SJCRH30 (cell line): ENCODE data around the gene LMO4. TPM values are rescaled to one million over a fixed set of nuclear protein-coding genes. Genes with fewer than 3 reads are reported as not detected.
A peak's percentile ranks its signal among the peaks of the same experiment; 100 is the strongest.

Experiments
- DNase-seq, 2 experiments: peaks; one replicate each; pipeline ENCODE4 v3.0.0-alpha.2; 2015 to 2020
- H3K27ac ChIP-seq: fragments of 250-450 bp; sonication (Bioruptor Pico); 2 replicates; pipeline ENCODE4 v1.5.1; 2020; ENCODE audit warnings: mild to moderate bottlenecking, moderate library complexity
- H3K27me3 ChIP-seq: fragments of 250-450 bp; sonication (Bioruptor Pico); 2 replicates; pipeline ENCODE4 v1.5.1; 2020; ENCODE audit warnings: mild to moderate bottlenecking, moderate library complexity
- H3K36me3 ChIP-seq: fragments of 250-450 bp; sonication (Bioruptor Pico); 2 replicates; pipeline ENCODE4 v1.5.1; 2020; ENCODE audit warnings: mild to moderate bottlenecking, moderate library complexity
- H3K4me1 ChIP-seq: fragments of 250-450 bp; sonication (Bioruptor Pico); 2 replicates; pipeline ENCODE4 v1.5.1; 2020; ENCODE audit warnings: mild to moderate bottlenecking, moderate library complexity
- H3K4me3 ChIP-seq: fragments of 250-450 bp; sonication (Bioruptor Pico); 2 replicates; pipeline ENCODE4 v1.5.1; 2020; ENCODE audit warnings: mild to moderate bottlenecking, moderate library complexity
- H3K9me3 ChIP-seq: fragments of 250-450 bp; sonication (Bioruptor Pico); replicated peaks from 2 replicates; pipeline ENCODE4 v1.5.1; 2020; ENCODE audit warnings: mild to moderate bottlenecking, moderate library complexity
- total RNA-seq: library from RNA; depleted of rRNA; stranded (reverse); fragments of >200 nt; shearing (Covaris generic); gene quantifications from 2 replicates; pipeline ENCODE4 v1.2.3, GENCODE V29; 2014

The LMO4 gene
- total RNA-seq, 1 experiment from 2014 or later = 88.3 TPM

DNA sequence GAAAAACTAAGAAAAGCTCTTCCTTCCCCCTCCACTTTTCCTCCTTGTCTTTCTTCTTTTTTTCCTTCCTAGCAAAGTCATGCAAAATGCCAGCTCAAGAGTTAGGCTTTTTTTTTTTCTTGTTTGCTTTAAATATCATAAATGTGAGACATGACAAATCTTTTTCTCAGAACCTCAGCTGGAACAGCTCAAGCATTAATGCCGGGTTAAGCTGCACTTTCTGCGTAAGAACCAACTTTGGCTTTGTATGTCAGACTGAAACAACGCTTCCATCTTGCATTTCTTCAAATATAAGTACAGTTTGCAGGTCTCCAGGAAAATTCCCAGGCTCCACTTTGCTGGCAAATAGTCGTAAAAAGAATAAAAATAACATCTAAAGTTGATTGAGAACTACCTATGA, 20.7 kb upstream of the LMO4 start:
- no peak for DNase-seq
- Histone ChIP-seq H3K36me3 (no peaks in the 10 kb centered on the region), H3K9me3 (no peaks in the 10 kb centered on the region), H3K27ac (no peak overlapping the region), H3K4me1 (no peaks in the 10 kb centered on the region; the same call in 1 of the 2 replicates), H3K4me3 (no peak overlapping the region), H3K27me3 (no peaks in the 10 kb centered on the region)

DNA sequence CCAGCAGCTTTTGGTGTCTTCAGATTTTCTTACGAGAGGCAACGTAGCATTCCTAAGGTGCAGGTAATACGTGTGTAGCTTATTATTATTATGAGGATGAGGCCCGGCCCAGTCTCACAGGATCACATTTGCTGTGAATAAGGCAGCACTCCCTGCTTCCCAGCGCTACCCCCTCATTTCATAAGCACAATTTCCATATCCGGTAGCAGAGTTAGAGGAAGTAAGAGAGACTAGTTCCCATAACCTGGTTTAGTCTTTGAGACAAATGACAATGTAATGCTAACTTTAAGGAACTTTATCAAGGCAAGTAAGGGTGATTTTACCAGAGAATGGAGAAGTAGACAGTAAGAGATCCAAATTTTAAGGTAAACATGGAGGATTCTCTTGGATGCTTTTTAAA, 14.6 kb upstream of the LMO4 start:
- no peaks in the 10 kb centered on the region; the same call in 1 of the 2 replicates for H3K9me3 ChIP-seq
- no peak for DNase-seq
- no peak overlapping the region for H3K4me3 ChIP-seq
- H3K27me3 ChIP-seq = no peaks in the 10 kb centered on the region
- no peaks in the 10 kb centered on the region for H3K36me3 ChIP-seq
- H3K4me1 ChIP-seq = no peaks in the 10 kb centered on the region
- no peak overlapping the region for H3K27ac ChIP-seq

DNA sequence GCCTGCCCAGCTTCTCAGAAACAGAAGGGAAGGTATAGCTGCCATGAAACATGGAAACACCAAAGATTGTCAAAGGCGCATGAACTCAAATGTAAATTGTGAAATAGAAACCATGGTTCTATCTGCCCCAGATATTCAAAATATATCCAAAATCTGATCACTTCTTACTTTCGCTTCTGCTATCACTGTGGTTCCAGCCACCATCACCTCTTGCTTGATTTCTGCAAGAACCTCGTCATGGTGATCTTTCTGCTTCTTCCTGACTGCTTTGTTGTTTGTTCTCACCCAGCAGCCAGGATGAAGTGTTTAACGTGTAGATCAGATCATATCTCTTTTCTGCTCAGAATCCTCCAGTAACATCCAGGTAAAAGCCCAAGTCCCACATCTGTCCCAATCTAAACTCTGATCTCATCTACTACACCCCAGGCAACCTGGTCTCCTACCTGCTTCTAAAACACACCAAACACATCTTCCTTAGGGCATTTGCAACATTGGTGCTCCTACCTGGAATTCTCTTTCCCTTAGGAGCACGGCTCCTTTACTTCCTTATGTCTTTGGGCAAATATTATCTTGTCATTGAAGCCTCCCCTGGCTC, 10.5 kb upstream of the LMO4 start:
- Histone ChIP-seq H3K27me3 (no peaks in the 10 kb centered on the region), H3K4me3 (no peak overlapping the region), H3K36me3 (no peaks in the 10 kb centered on the region), H3K9me3 (no peaks in the 10 kb centered on the region; the same call in 1 of the 2 replicates), H3K4me1 (no peaks in the 10 kb centered on the region), H3K27ac (no peak overlapping the region)
- DNase-seq = no peak

DNA sequence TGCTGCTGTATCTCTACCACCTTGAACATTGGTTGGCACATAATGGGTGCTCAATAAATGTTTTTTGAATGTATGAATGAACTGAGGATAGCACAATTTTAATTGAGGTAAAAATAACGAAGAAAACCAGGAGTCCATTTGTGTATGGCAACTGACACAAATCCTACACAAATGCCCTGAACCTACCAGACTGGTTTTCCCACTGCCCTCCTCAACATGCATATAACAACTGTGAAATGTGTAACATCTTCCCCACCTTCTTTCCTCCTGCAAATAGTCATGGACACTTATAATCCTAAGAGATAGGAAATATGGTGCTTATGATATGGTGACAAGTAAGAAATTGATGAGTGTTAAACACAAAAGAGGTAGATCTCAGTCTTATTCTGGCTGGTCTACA, 9.9 kb upstream of the LMO4 start:
- DNase-seq = no peak
- no peak overlapping the region for H3K4me3 ChIP-seq
- H3K4me1 ChIP-seq = no peaks in the 10 kb centered on the region
- no peaks in the 10 kb centered on the region for H3K36me3 ChIP-seq
- no peak overlapping the region for H3K27ac ChIP-seq
- no peaks in the 10 kb centered on the region for H3K27me3 ChIP-seq
- H3K9me3 ChIP-seq = no peaks in the 10 kb centered on the region

DNA sequence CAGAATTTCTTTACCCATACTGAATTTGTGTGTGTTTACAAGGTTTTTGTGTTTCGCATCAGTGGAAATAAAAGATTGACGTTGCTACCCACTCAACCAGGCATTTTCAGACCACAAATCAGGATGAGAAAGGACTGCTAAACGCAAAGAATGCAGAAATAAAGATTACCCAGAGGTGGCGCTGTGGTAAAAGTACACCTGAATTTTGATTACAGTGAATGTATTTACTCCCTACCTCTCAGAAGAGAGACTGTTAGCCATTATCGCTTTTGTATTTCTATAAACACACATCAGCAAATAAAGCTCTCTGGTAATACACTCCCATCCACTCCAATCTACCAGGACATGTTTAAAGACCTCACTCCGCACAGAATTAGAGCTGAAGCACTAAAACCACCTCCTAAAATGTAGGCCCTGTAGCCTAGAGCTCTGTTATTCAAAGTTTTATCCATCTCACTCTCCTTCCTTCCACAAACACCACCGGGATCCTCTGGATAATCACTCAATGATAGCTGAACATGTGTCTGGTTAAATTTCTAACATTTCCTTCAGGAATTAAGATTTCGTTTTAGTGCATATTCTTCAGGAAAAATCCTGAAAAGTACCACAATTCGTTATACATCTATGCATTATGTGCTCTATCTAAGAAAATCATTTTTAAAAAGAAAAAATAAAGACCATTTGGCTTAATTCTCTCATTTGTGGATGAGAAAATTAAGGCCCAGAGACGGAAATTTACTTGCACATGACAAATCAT, 2.5 kb upstream of the LMO4 start:
- no peaks in the 10 kb centered on the region for H3K4me1 ChIP-seq
- H3K9me3 ChIP-seq = no peaks in the 10 kb centered on the region
- no peak overlapping the region for H3K4me3 ChIP-seq
- DNase-seq = peak in 1 of 2 experiments; percentile 73
- H3K36me3 ChIP-seq = no peaks in the 10 kb centered on the region
- no peaks in the 10 kb centered on the region for H3K27me3 ChIP-seq
- no peak overlapping the region for H3K27ac ChIP-seq

DNA sequence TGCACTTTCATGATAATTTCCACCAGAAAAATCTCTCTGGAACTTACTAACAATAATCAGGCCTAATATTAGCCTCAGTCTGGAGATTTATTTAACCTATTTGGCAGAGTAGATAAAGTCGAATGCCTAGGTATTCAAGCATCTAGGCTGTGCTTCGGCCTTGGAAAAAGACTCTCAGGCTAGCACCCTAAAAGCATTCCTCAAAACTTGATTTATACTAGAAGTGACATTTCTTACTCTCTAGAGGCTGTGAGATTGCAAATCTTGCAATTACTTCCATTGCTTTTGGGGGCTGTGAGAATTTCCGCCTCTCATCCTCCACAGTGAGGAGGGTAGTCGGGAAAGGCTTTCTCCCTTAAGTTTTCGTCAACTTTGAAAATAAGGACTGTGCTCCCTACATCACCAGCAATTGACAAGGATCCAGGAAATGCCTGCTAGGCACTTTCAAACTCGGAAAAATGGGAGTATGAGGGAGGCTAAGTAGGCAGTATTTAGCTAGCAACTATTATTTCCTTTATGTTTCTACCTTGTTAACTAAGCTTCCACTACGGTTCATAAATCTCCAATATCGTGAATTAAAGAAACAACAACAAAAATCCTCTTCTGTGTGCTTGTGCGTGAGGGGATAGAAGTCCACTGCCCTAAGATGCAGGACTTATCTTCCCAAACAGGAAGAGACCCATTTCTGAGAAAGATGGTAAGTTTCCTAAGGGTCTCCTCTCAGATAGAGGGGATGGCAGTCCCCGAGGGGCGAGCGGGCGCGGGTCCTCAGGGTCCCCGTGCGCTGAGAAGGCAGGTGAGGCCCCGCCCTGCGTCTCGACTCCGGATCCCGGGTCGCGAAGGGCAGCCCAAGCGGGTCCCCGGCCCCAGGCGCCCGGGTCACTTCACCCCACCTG, 1.1 kb upstream of the LMO4 start:
- Histone ChIP-seq H3K27me3 (no peaks in the 10 kb centered on the region), H3K4me1 (0 out of 2 replicates have a peak, but pooled peaks cover 3% of the 10 kb centered on the region), H3K36me3 (peaks cover 8% of the 10 kb centered on the region), H3K9me3 (no peaks in the 10 kb centered on the region), H3K27ac (peak overlapping the region; percentile 92), H3K4me3 (peak overlapping the region; percentile 78)
- DNase-seq = peak in 1 of 2 experiments; percentile 18

DNA sequence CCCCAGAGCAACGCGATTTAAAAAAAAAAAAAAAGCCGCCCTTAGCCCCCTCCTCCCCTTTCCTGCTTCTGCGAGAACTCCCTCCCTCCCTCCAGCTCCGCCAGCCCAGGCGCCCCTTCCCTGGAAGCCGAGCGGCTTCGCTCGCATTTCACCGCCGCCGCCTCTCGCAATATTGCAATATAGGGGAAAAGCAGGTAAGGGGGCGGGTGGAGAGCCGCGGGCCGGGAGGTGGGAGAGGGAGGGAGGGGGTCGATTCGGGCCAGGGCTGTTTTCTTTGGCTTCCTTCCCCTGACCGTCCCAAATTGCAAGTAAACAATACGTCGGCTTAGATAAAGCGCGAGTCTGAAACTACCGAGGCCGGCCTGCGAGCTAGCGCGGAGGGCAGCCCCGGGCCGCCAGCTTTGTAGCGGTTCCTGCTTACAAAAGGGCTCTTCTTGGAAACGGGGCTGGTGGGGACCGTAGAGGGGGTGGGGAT, 408 bp downstream of the LMO4 start:
- no peaks in the 10 kb centered on the region for H3K9me3 ChIP-seq
- H3K36me3 ChIP-seq = peaks cover 20% of the 10 kb centered on the region
- peak overlapping the region; percentile 78 for H3K4me3 ChIP-seq
- no peaks in the 10 kb centered on the region for H3K27me3 ChIP-seq
- 0 out of 2 replicates have a peak, but pooled peaks cover 3% of the 10 kb centered on the region for H3K4me1 ChIP-seq
- DNase-seq = peak; percentile 80 to 83
- peak overlapping the region; percentile 92 for H3K27ac ChIP-seq

DNA sequence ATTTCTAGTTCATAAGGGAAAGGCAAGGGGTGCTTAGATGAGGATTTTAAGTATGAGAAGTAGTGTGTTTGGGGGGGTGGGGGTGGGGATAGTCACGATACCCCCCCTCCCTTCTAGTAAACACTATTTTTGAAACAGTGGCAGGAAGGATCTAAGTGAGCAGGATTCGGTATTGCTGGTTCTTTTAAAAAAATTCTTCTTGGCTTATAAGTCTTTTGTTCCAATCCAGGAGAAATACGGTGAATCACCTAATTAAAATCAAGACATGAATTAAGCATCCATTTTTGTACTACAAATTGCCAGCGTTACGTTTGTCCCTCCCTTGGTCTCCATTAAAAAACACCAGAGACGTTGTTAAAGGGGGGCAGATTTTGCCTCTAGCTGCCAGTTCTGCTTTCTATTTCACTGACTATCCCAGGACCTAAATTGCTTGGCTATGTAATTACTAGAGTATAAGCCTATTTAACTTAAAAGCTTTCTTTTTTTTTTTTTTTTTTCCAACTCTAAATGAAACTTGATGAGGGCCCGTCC, 911 bp downstream of the LMO4 start:
- H3K9me3 ChIP-seq = no peaks in the 10 kb centered on the region
- peak overlapping the region; percentile 78 for H3K4me3 ChIP-seq
- no peaks in the 10 kb centered on the region for H3K27me3 ChIP-seq
- H3K36me3 ChIP-seq = peaks cover 20% of the 10 kb centered on the region
- DNase-seq = peak in 1 of 2 experiments; percentile 38
- peak overlapping the region; percentile 92 for H3K27ac ChIP-seq
- H3K4me1 ChIP-seq = 0 out of 2 replicates have a peak, but pooled peaks cover 3% of the 10 kb centered on the region

DNA sequence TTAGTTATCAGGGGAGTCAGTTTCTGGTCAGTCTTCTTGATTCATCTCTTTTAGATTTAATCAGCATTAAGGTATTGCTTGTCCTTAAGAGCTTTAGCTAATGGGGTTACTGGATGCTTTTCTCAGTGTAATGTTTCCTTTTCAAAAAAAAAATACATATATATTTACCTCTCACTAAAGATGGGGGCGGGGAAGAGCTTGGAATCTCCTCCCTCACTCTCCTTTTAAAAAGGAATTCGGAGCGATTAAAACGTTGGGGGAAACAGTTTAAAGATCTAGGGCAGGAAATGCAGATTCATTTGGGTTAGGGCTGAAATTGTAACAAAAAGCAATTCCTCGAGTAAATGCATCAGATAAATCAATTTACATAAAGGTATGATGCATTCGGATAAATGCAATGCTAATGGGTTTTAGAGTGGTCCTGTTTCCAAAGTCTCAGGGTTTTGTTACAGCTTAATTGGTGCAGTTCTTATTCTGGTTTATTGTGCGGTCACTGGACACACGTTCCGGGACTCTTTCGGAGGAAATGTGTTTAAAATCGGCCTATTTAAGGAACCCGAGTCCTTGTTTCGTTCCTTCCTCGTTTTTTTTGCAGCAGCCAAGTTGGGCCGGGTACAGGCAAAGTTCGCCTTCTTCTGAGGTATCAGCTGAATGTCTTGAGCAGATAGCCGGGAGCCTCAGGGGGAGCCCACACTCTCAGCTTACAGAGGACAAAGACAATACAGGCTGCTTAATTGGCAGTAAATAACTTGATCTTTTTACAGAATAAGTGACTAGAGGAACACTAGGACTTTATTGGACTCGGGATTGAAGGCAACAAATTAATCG, 1.6 kb downstream of the LMO4 start:
- H3K4me3 ChIP-seq = peak overlapping the region; percentile 78
- H3K27ac ChIP-seq = peak overlapping the region; percentile 92
- peak in 1 of 2 experiments; percentile 50 for DNase-seq
- no peaks in the 10 kb centered on the region for H3K9me3 ChIP-seq
- H3K36me3 ChIP-seq = peaks cover 20% of the 10 kb centered on the region
- H3K27me3 ChIP-seq = no peaks in the 10 kb centered on the region
- H3K4me1 ChIP-seq = 0 out of 2 replicates have a peak, but pooled peaks cover 3% of the 10 kb centered on the region

DNA sequence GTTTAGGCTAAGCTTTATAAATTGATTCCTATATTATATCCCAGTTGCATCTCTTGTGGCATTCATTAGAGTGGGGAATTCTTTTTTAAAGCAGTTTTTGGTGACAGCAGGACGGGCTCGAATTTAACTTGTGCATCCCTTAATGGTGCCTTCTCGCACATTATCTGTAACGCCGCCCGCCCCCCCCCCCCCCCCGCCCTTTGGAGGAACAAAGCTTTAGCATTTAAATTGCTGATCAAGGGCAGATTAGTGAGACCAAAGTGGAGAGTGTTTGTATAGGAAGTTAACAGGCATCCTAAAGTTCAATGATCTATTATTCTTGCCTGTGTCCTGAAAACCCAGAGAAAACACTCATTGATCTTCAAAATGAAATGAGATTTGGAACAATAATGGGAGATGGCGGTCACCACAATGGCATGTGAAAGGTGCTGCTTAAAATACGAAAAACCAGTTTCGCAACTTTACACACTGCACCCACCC, 2.2 kb downstream of the LMO4 start:
- H3K4me1 ChIP-seq = 0 out of 2 replicates have a peak, but pooled peaks cover 3% of the 10 kb centered on the region
- H3K36me3 ChIP-seq = peaks cover 20% of the 10 kb centered on the region
- peak overlapping the region; percentile 78 for H3K4me3 ChIP-seq

DNA sequence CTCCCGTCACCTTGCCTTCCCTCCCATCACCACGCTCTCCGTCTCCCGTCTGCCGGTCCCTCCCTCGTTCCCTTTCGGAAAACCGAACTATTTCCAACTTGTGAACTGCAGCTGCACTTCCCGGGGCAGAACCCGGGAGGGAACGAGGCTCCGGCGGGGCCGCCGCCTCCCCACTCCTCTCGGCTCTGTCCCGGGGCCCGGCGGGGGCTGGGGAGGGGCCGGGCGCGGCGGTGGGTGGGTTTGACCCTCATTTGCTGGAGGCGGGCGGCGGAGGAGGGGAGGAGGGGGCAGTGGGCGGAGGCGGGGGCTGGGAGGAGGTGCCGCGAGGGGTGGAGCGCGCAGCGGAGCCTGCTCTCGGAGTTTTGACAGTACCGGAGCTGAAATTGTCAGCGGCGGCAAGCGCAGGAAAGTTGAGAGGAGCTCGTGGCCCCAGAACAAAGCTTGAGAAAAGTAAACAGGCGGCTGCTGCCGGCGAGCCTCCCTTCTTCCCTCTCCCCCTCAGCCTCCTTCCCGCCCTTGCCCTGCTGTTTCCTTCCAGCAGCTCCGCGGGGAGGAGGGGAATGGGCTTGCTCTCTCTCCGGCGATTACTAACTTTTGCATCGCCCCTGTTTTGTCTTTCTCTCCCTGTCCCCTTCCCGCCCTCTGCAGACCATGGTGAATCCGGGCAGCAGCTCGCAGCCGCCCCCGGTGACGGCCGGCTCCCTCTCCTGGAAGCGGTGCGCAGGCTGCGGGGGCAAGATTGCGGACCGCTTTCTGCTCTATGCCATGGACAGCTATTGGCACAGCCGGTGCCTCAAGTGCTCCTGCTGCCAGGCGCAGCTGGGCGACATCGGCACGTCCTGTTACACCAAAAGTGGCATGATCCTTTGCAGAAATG, 2.9 kb downstream of the LMO4 start:
- H3K4me1 ChIP-seq = 0 out of 2 replicates have a peak, but pooled peaks cover 3% of the 10 kb centered on the region
- H3K36me3 ChIP-seq = peaks cover 27% of the 10 kb centered on the region
- no peaks in the 10 kb centered on the region for H3K9me3 ChIP-seq
- no peaks in the 10 kb centered on the region for H3K27me3 ChIP-seq
- peak overlapping the region; percentile 78 for H3K4me3 ChIP-seq
- peak overlapping the region; percentile 92 for H3K27ac ChIP-seq
- DNase-seq = peak; percentile 84 to 86

More for the DNA sequence above, 2.2 kb downstream of the LMO4 start:
- Histone ChIP-seq H3K27ac (peak overlapping the region; percentile 92), H3K27me3 (no peaks in the 10 kb centered on the region), H3K9me3 (no peaks in the 10 kb centered on the region)
- no peak for DNase-seq

DNA sequence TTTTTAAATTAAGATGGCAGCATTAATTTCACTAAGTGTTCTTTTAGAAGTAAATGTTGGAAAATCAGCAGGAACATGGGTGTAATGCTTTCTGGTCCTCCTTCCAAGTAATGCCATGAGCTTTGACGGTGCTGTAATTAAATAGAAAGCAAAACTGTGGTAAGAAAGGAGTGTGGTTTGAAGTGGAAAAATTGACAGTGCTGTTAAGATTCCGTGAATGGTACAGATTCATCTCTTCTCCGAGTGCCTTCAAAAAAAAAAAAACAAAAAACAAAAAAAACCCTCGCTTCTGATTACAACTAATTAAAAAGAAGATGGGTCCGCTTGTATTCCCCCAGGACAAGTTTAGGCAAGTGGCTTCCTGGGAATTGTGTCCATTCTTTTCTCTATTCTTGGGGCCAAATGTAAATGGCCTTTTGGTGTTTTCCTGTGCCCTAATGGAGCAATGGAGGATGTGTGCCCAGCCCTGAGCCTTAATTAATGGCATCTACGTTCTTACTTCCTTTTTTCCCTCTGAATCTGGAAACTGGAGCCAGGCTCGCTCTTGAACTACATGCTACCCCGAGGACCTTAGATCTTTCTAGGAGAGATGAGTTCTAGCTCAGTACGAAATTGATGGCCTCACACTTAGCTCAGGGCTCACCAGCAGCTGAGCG, 5.1 kb downstream of the LMO4 start:
- H3K4me3 ChIP-seq = no peak overlapping the region

More for the DNA sequence above, 5.1 kb downstream of the LMO4 start:
- Histone ChIP-seq H3K4me1 (0 out of 2 replicates have a peak, but pooled peaks cover 3% of the 10 kb centered on the region), H3K36me3 (peaks cover 45% of the 10 kb centered on the region), H3K27ac (no peak overlapping the region), H3K9me3 (no peaks in the 10 kb centered on the region), H3K27me3 (no peaks in the 10 kb centered on the region)
- no peak for DNase-seq
